HG03025 (cell line): Measurements from ENCODE around the gene HSD17B8.

ENCODE experiments used
- ATAC-seq: cut with Tn5 transposase; IDR thresholded peaks from one replicate; pipeline ENCODE4 v1.9.1; 2021; ENCODE audit warnings: mild to moderate bottlenecking, moderate library complexity; ENCODE audit not compliant: unreplicated experiment, low FRiP score

The HSD17B8 gene

DNA sequence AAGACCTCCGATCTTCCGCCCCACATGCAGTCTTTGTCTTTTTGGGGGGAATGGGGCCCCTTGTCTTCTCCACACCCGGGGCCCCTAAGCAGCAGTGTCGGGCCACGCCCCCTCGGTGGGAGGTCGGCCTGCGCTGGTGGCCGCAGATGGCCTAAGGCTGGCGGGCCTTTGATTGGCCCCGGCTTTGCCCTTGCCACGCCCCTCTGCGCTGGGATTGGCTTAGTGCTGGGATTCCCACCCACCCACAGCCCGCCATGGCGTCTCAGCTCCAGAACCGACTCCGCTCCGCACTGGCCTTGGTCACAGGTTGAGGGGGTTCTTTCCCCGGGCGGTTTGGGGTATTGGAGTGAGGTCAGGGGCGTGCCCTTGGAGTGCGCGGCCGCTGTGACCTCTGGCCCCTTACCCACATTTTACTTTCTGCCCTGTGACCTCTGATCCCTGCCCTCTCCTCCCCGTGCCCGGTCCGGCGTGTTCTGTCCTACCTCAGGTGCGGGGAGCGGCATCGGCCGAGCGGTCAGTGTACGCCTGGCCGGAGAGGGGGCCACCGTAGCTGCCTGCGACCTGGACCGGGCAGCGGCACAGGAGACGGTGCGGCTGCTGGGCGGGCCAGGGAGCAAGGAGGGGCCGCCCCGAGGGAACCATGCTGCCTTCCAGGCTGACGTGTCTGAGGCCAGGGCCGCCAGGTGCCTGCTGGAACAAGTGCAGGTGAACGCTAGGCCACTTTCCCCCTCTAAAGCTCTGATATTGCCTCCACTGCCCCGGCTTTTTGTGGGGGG, at the start of gene HSD17B8:
HSD17B8 (plus strand) TSS at position 241 of the 776 bp plus-strand sequence; CDS start at position 255, 14 bp downstream.
- ATAC-seq: peak; percentile 39

DNA sequence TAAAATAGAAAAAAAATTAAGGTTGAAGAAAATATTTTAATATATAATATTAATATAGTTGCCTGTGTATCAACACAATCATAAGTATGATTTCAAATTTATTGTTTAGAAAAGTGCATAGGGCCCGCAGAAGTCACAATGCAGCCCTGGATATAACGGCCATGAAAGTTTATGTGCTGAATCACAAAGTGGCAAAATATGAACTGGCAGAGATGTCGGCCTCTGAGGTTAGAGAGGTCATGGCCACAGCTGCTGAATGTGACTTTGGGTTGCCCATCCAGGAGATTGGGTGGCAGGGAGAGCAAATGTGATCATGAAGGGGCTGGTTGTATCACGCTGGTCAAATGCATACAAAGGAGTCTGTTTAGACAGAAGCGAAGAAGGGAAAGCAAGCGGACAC, 47.9 kb upstream of the HSD17B8 start:
- ATAC-seq: no peak

DNA sequence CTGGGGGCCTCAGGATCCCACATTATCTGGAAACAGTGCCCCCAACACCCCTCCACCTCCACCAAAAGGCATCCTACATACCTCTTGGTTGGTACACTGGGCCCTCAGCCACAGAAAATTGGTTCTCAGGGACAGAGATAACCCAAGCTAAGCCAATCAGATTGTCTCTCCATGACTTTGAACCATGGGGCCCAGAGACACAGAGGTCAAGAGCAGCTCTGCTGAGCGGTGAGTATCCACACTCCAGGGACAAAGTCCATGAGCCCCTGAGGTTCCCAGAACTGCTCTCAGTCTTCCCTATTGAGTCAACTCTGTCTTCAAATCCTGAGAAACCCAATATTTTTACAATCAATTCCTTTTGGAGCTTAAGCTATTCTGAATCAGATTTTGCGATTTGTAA, 47.5 kb upstream of the HSD17B8 start:
- no peak for ATAC-seq

DNA sequence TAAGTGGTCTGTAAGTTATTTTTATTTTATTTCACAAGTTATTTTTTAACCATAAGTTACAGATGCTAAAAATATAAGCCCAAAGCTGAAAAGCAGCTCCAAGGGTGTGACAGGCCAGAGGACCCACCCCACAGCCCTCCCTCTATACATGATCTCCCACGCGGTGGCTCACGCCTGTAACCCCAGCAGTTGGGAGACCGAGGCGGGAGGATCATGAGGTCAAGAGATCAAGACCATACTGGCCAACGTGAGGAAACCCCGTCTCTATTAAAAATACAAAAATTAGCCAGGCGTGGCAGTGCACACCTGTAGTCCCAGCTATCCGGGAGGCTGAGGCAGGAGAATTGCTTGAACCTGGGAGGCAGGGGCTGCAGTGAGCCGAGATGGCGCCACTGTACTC, 44.4 kb upstream of the HSD17B8 start:
- ATAC-seq: no peak

DNA sequence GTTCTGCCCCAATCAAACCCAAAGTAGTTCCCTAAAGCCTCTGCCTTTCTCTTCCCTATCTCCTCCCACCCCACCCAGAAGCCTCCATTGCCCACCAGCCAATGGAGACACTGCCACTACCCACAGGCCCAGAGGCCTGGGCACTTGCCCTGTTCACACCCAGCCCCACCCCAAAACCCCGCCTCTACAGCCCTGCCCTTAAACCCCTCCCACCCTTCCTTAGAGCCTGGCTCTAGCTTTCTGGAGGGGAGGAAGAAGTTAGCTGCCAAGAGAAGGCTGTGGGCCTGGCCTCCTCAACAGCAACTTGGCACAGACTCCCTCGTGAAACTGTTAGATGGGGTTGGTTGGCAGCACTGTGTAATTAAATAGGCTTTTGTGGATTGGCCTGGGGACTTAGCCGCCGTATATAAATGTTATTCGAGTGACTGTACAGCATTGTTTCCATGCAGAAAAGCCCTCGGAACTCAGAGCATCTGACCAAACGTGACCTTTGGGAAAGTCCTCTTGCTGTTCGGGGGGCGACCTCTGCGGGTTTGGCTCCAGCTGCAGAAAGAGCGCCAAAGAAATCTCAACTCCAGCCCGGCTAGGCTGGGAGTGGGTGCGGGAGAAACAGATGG, 43.6 kb upstream of the HSD17B8 start:
- no peak for ATAC-seq

DNA sequence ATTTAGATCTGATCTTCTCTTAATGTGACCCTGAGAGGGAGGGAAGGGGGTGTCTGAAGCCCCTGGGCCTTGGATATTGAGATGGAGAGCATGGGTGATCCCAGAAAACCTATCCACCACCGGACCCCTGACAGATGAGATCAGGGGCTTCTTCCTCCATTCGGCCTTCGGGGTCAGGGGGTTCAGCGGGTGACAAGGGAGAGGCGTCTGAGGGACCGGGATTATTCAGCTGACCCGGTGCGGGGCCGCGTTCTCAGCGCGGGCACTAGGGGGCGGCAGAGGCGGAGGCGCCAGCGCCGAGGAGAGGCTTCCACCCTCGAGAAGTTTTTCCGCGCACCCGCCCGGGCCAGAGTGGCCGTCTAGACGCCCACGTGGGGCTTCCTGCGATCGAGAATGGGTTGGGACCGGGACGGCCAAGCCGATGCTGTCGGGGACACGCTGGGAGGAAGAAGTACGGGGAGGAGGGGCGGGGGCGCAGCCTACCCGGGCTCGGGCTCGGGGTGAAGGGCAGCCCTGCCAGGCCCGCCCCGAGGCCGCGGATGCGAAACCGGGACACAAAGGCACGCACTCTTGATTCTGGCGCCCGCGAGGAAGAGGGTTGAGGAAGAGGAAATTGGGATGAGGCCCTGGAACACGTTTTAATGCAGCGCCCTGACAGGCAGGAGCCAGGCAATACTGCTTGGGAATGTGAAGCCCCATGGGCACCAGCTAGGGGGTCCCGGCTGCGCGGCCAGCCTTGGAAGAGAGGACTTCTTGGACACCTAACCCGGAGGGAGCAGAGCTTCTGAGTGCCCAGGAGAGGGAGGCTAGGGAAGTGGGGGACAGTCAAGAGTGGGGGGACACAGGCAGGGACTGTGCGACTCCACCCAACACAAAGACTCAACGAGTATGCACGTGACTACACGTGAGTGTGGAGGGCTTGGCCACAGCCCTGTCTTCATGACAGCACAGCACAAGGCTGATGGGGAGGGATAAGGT, 42.8 kb upstream of the HSD17B8 start:
- no peak for ATAC-seq

DNA sequence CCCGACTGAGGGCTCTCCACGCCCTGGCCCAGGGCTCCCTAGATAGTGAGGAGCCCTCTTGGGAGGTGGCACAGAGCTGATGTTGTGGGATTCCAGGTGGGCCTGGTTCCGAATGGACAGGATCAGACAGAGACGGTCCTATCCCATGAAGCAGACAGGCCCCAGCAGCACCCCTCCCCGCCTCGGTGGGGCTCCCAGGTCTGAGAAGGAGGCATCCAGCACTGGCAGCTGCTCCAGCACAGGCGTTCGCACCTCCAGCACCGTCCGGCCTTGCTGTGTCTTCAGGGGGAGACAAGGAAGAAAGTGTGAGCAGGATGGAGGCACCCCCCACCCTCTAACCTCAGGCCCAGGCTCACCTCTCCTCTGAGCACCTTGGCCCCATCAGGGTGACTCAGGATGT, 40.9 kb upstream of the HSD17B8 start:
- ATAC-seq: no peak

DNA sequence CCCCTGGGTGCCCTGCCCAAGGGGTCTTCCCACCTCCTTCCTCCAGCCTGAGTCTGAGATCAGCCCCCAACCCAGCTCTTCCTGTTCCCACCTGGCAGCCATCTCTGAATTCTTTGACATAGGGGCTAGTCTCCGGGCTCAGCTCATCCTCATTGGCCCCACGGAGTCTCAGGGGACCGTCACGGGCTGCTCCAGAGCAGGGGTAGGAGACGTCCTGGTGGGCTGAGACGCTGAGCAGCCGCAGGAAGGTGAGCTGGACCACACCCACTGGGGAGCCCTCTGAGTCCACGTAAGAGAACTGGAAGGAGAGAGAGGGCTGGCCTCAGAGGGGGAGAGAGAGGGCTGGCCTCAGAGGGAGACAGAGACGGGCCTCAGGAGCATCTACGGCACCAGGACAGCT, 40.3 kb upstream of the HSD17B8 start:
- ATAC-seq: no peak

DNA sequence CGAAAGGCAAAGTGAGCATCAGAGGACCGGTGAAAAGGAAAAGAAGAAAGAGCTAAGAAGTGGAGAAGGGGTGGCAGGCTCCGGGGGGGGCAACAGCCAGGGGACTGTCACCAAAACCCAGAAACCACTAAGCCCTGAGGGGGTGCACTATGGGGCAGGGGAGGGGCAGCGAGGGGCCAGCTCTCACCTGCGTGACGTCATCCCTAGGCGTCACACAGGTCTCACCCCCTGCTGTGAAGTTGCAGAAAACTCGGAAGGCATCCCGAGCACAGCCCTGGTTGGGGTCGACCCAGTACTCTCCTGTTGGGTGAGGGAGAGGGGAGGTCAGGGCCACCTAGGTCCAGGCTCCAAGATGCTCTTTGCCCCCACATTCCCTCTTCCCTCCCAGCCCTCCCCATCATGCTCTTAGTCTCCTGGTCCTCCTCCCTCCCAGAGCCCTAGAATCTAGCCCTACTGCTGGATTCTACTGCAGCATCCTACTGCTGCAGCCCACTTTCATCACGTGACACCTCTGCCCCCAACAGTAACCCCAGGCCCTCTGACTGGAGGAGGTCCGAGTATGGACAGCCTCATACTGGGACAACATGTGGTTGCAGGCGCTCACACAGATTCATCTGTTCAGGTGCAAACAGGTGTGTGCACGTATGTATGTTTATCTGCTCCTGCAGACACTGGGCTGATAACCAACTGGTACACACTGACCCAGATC, 39.6 kb upstream of the HSD17B8 start:
- no peak for ATAC-seq

DNA sequence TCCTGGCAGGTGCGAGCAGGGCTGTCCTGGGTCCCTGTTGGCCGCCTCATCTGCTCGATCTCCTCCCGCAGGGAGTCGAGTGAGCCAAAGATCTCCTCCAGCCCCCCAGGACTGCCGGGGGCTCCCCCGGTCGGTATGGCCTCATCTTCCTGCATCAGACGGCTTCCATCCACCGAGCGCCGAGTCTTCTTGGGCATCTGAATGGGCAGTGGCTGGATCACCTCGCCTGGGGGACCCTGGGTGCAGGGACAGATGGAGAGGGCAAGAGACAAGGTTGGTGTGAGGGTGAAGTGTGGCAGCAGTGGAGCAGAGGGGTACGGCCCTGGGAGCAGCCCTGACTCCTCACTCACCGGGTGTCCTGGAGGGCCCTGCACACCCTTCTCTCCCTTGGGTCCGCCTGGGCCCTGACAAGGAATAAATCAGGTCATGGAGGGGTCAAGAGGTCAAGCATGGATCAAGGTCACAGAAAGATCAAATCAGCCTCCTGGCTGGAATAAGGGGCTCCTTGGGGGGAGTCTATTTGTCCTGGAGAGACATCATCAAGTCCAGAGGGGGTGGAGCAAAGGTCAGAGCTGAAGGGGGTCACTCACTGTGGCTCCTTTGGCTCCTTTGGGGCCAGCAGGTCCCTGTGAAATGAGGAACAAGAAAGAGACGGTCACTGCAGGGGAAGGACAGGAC, 38.7 kb upstream of the HSD17B8 start:
- no peak for ATAC-seq

DNA sequence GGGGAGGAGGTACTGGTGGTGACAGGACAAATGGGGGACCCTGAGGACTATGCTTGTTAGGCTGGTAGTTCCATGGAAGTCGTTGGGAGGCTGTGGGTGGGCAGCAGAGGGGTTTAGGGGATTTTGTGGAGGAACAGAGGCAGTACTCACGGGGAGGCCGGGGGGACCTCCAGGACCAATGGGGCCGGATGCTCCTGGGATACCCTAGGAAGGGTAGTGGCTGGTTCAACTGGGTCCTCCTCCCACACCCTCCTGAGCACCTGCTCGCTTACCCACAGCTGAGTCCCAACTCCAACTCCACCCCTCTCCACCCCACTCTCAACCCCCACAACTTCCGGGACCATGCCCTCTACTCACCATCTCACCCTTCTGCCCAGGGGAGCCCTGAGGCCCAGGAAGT, 38.1 kb upstream of the HSD17B8 start:
- ATAC-seq: no peak

DNA sequence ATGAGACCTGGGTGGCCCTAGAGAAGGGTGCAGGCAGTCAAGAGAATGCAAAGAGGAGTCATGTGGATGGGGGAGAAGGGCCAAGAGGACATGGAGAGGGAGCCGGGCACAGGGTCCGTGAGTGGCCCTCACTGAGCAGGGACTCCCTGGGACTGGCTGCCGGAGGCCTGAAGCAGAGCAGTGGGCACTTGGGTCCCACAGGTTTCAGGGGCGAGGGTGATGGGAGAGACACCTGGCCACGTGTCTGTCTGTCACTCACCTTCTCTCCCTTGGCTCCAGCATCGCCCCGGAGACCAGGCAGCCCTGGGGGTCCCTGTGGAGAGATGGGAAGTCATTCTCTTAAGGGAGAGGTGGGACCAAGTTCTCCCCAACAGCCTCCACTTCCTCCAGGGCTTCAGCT, 37.6 kb upstream of the HSD17B8 start:
- ATAC-seq: no peak

DNA sequence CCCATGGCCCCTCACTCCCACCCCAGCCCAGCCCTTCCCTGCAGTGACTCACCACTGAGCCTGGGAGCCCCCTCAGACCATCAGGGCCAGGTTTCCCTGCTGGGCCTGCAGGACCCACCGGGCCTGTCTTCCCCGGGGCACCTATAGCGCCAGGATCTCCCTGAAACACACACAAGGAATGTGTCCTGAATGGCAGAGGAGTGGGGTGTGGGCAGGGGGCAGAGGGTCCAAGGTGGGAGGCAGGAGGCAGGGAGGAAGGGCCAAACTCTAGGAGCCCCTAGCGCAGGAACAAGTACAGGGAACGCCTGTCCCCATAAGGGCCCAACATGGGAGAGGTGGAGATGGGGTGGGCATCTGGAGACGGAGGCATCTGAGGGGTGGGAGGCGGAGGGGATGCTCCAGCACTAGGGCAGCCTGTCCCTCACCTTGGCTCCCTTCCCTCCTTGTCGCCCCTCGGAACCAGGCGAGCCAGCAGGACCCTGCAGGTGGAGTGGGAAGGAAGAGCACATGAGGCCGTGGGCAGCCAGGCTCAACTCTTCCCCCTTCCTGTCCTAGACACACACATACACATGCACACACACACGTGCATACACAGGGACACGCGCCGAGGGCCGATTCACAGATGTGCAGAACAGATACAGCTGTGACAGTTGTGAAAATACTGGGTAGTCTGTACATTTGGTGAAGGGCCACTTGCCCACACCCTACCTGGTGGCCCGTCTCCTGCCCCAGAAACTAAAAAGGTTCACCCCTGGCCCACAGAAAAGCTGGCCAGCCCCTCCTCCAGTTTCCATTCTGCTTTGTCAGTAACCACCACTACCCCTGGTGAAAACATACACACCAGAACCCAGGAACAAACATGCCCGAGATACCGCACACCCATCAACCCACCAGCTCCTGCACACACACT, 36.8 kb upstream of the HSD17B8 start:
- no peak for ATAC-seq

DNA sequence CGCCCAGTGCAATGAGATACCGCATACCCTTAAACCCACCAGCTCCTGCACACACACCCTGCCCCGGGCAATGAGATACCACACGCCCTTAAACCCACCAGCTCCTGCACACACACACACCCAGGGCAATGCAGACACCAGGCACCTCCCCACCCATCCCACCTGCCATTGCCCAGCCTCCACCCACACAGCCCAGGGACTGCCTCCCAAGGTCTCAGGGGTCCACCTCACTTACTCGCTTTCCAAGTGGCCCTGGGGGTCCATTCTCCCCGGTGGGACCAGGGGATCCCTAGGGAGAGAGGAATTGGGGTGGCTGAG, 36.2 kb upstream of the HSD17B8 start:
- ATAC-seq: no peak

DNA sequence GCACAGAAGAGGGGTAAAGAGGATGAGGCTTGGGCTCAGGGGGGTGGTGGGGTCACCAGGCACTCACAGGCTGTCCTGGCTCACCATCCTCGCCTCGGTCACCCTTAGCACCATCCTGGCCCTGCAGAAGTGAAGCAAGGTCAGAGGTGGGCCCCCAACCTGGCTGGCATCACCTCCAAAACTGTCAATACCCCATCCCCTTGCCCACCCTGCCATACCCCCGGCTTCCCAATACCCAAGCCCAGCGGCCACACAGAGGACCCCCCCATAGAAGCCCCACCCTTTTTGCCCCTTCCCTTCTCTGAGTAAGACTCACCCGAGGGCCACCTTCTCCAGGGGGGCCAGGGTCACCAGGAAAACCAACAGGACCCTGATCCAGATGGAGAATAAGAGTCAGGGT, 35.8 kb upstream of the HSD17B8 start:
- no peak for ATAC-seq

DNA sequence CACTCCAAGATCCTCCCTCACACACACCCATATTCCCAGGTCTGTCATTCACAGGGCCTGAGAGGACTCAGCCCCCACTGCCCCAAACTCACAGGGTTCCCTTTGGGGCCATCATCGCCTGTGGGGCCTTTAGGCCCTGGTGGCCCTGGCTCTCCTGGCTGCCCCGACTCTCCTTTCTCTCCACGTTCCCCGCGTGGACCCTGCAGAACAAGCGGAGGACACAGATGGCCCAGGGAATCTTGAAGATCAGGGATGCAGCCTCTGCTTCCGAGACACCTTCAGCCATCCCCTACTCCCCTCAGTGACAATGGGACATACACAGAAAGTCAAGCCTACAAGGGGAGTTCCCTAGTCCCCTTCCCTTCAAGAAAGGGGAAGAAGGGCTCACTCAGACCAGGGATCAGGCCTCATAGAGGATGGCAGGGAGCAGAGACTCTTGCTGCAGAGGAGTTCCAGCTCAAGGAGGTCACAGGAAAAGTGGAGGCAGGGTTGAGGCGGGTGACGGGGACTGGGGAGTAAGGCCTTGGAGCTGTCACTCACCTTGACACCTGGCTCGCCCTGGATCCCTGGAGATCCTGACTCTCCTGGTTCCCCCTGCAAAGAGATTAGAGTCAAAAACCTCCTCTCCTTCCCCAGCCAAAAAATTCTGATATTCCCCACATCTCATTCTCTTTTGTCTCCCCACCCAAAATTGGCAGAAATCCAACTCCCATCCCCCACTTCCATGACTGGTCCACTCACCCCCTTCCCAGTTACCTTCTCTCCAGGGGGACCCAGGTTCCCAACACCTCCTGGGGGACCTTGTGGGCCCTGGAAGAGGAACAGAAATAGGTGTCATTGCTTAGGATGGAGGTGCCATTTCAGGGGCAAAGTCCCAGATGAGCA, 34.9 kb upstream of the HSD17B8 start:
- ATAC-seq: no peak

DNA sequence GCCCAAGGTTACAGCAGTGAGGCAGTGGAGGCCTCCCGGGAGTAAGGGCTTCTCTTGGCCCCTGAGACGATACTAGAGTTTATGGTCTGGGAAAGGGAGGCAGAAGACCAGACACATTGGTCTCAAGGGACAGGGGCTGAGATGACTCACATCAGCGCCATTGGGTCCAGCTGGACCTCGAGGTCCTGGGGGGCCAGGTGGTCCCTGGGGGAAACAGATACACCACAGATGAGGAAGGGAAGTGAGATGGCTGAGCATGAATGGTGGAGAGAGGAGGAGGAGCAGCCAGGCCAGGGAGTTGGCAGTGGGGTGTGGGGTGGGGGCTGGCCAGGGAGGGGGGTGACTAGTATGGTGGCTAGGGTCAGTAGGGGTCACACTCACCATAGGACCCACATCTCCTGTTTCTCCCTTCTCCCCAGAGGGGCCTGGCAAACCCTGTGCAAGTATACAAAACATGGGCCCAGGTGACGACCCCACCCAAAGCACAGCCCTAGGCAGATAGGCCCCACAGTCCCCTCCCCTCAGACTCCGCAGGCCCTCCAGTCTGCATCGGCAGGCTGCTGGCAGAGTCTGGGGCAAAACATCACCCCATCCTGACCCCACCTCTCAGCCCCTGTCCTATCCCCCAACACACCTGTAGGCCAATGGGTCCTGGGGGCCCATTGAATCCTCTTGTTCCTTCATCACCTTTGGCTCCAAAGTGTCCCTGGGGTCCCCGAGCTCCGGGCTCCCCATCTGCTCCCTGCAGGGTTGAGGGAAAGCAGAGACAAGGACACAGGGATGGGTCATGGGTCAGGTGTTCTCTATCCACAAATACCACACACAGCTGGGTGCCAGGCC, 34.1 kb upstream of the HSD17B8 start:
- ATAC-seq: no peak
